COLO668 (cell line): ENCODE measurements around the gene NGF.
"Not testable (repeated sequence)": the region's sequence is repeated elsewhere in the genome, so short reads cannot be mapped to it uniquely, and the experiment has no call there.

Experiments
- DNase-seq: peaks from one replicate; lab custom pipeline; 2025; ENCODE audit not compliant: unreplicated experiment; lab: John Stamatoyannopoulos, UW

The NGF gene

DNA sequence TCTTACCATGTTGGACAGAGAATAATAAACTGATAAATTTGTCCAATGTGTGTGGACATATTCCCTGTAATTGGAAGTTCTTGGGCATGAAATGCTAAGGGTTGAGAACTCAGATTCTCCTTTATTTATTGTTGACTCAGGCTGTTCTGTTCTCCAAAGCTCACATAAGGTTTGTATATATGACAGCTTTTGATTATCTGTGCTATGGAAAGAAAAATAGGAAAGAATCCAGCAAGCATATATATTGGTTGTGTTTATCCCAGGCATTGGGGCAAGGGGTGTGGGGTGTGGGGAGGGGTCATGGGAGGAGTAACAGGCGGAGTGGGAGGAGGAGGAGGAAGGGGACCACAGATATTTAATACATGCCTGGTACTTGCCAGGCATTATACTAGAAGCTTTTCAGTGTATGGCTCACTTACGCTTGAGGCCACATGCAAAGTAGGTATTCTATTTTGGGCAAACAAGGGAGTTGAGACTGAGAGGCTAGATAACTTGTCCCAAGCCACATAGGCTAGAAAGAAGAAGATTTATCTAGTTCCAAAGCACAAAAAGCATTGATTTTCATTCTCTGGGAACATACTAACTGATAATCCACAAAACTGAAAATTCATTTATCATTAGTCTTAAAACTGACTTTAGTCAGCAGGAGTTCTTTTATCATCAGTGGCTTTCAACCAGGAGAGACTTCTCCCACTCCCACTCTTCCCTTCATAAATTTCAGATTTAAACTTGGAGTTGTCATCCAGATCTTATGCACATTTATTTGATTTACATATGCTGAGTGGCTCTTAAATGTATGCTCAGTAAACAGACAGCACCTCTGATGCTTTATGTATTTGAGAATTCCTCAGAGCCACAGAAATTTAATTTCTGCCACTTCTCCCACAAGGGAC is 27.2 kb downstream of the NGF start:
- DNase-seq = no peak

DNA sequence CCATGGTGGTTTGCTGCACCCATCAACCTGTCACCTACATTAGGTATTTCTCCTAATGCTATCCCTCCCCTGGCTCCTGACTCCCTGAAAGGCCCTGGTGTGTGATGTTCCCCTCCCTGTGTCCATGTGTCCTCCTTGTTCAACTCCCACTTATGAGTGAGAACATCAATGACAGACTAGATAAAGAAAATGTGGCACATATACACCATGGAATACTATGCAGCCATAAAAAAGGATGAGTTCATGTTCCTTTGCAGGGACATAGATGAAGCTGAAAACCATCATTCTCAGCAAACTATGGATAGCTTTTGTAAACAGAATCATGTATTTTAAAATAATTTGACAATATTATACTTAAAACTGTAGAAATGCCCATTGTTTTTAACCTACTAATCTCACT is 28.5 kb downstream of the NGF start:
- DNase-seq = not testable (repeated sequence)

DNA sequence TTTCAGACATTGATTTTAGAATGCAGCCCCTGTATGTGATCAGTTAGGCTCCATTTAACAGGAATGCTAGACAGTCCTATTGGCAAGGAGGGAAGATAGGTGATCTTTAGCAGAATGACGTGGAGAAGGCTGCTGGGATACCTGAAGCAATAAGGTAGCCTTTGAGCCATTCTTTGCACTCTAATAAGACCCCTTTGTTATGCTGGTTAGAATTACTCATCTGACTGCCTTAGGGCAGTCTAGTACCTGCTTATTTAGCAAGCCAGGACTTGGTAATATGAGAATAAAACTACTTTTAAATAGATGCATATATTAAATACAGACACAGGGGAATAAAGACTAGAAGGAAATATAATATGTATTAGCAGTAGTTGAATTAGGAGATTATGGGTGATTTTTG is 29.1 kb downstream of the NGF start:
- DNase-seq = no peak

DNA sequence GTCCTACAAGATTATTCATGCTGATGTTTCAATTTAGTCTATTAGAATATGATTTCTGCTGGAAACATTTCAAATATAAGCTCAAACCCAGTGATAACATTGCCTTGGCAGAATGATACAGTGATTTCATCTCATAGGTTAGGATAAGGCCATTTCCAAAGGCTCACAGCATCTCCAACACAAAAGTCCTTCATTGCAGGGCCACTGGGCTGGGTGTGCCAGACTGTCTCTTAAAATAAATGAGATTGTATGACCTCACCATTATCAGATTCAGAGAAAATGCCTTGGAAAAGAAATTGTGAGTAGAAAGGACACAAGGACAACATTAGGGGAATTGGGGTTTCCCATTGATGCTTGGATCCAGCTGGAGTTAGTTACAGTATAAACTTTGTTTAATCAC is 30.4 kb downstream of the NGF start:
- no peak for DNase-seq

DNA sequence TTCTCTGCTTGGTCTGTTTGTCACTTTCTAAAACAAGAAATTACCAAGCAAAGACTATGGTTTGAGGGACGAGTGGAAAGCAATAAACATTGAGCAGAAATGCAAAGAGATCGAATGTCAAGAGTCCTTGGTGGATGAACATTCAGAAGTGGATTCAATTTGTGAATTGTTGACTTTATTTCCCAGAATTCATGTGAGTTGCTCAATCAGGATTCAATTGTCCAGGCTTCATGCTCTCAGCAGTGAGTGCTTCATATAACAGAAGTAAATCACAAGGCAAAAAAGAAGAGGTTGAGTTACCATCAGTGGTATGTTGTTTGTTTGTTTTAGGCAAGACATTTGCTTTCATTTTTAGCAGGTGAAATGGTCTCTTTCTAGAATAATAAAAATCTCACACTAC is 31.9 kb downstream of the NGF start:
- DNase-seq = no peak

DNA sequence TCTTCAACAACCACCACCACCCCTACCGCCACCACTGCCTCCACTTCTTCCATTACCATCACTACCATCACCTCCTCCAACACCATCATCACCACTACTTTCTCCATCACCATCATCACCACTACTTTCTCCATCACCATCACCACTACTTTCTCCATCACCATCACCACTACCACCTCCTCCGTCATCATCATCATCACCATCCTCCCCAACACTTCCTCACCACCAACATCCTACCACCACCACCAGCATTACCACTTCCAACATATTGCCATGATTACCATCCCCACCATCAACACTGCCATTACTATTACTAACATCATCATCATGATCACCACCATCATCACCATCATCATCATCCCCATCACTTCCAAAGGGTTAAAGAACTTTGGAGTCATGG is 34.7 kb downstream of the NGF start:
- no peak for DNase-seq

DNA sequence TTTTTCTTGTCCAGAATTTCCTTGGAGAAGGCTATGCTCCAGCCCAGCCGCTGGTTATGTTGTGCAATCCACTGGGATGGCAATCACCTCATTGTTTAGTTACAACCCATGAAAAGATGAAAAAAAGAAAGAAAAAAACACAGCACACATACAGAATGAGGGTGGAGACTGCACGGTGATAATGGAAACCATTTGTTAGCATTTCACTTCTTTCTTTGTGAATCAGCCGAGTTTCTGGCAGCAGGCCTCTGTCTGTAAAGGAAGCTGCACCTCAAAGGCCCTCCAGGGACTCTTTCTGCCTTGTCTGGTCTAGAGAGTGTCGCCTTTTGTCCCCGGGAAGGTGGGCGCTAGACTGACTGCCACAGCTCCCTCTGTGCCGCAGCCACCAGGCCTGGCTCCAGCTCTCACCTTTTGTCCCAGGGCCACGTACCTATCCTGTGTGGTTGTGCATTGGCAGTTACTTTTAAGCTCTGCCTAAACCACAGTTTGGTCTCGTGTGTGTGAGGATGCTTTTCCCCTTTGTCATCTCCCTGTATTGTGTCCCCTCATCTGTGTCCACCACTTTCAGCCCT is 35.6 kb downstream of the NGF start:
- no peak for DNase-seq

DNA sequence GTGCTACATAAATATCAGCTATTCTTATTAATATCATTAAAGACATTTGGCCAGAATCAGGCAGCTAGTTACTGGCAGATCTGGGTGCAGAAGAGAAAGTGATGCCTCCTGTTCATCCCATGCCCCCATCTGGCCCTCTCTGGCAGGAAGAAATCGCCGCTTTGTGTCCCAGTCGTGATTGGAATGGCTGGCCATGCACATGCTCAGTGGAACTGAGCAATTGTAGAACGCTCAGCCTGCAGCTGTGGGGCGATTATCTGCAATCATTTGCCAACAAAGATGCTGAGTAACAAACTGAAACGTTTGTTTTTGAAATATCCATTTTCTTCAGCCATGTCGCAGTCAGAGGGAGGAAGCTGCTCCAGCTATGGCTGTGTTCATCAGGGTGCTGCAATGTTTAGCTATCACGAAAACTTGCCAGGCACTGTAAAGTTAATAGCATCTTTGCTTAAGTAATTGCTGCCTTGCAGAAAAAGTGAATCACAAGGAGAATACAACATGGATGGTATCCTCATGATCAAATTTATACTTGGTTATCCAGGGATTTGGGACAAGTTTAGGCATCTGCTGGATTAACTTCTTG is 36.5 kb downstream of the NGF start:
- no peak for DNase-seq

DNA sequence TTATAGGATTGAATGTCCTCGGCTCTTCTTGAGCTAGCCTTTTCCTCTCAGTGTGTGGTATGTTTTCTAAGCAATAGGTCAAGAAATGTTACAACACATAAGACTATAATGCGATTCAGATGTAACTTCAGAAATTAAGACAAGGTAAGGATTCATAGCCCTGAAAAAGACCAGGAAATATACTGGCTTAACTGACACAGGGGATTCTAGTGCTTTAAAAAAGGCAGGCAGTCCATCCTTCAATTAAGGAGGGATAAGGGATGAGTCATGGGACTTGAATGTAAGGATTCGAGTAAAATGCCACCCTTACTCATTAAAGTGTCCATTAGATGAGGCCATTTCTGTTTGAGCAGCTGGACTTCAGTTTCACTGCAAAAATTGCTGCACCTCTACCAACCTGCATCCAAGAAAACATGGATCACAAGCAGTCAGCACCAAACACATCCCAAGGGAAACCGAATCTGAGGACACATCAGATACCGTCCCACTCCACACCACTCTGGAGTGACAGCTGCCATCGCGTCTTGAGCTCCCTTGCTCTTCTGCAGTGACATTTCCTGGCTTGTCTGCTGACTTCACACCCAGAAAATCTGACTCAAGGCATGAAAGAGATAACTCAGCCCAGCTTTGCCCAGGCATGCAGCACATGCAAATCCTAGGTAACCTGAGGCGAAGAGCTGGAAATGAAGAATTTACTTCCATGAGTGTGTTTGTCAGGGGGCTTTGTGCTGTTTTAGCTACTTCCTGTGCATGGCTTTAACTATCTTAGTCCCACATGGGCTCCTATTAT is 37.8 kb downstream of the NGF start:
- DNase-seq = no peak

DNA sequence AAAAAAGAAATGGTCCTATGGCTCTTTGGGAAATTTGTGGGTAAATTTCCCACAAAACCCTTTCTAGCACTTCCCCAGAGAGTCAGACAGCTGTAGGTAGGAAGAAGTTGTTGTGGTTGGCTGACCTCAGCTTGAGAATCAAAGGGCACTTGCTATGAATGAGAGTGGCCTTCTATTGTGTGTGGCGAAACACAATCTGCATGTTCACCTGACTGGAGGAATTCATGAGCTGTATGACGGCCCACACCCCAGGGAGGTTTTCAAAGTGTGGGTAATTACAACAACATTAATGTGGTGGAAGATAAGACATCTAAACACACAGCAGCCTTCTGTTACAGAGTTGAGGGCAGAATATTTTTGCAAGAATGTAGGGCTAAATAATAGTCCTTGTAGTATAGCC is 38.8 kb downstream of the NGF start:
- DNase-seq = peak; percentile 40

DNA sequence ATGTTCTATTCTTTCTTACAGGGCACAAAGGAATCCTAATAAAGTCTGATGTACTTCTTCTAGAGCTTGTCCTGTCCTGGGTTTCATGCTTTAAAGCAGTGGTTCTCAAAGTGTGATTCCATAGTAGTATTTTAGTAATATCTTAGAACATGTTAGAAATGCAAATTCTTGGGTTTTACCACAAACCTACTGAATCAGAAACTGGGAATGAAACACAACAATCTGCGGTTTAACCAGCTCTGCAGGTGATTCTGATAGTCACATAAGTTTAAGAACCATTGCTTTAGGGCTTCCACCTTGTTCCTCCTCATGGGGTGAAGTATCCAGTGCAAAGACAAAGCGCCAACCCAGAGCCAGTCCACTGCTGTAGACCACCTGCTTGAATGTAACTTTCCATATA is 41.1 kb downstream of the NGF start:
- DNase-seq = no peak

DNA sequence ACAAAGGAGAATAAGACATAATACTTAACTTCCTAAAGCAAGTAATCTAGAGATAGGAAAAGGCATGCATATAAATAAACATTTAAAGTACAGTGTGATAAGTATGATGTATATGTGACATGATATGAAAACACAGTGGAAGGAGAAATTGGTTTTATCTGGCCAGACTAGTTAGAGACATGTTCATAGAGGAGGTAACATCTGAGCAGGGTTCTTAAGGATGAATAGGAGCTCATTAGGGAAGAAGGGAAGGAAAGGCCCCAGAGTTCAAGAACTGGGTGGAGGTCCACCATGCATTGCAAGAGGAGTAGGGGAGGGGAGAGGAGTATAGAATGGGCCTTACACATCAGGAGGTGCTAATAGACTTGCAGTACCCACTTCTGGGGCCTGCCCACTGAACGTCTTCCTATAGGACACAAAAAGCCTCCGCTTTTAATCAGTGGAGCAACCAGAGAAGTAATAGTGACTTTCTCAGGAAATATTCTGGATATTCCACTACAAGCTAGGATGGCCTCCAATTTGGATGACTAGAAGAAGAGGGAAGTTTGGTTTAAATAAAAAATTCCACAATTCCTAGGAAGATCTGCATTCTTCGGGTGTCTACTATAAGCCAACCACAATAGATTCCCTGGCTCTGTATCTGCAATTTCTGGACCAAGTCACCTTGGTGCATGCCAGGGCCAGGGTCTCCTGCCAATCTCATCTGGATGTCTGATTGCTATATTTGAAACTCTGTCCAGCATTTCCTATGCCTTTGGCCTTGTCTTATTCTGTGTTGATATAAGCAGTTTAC is 41.9 kb downstream of the NGF start:
- DNase-seq = no peak

DNA sequence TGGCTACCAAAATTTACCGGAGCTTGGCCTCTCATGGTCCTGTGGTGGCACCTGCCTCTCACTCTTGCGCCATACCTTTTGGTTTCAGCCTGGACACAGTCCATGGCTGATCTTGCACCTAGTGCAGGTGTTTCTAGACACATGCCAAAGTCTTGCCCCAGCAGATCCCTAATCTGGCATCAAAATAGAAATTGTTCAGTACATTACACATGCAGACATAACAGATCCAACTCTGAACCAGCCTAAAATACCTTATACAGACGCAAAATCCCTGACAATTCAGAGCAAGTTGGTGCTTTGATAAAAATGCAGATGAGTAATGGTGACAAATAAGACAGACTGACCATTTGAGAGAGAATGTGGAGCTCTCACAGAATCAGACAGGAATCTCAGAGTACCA is 44.1 kb downstream of the NGF start:
- no peak for DNase-seq

DNA sequence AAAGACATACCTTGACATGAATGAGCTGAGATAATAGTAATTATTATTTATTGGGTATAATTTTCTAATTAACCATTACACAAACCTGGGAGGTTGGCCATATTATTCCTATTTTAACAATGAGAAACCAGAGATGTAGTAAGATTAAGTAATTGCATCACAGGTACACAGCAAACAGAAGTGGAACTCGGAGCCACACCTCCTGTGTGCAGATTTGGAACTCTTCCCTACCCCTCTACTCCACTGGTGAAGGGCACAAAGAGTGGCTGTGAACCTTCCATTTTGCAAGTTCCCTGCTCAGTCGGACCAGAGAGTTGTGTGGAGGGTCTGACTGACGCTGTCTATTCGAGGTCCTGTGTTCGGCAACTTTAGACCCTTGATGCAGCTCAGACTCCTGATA is 45.0 kb downstream of the NGF start:
- no peak for DNase-seq

DNA sequence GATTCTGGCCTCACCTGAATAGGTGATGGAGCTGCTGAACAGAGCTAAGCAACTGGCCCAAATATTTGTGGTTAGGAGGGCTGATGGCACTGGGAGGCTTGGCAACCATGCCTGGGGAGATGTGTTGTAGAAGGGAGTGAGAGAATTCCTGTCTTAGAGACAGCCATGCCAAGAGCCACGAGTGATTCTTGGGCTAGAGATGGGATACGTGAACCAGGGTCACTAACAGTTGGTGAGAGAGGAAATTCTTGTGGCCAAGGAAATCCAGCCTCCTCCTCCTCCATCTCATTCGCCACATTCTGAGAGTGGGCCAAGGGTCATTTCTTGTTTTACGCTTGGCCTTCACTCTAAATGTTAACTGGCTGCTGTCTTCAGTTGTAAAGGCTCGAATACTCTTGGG is 46.3 kb downstream of the NGF start:
- DNase-seq = no peak

DNA sequence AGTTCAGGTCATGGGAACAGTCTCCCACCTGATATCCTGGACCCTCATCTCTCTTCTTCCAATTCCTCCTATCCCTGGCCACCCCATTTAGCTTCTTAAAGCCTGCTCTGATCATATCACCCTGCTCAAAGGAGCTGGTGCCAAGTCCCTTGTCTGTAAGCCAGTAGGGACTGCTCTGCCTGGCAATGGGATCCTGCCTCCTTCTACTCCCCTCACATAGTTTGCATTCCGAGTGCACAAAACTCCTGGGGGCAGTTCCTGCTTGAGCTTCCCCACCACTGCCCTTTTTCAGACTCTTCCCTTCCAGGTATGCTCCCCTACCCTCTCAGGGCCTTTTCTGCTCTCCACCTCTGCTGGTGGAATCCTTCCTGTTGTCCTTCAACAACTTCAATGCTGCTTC is 48.1 kb downstream of the NGF start:
- DNase-seq = no peak

DNA sequence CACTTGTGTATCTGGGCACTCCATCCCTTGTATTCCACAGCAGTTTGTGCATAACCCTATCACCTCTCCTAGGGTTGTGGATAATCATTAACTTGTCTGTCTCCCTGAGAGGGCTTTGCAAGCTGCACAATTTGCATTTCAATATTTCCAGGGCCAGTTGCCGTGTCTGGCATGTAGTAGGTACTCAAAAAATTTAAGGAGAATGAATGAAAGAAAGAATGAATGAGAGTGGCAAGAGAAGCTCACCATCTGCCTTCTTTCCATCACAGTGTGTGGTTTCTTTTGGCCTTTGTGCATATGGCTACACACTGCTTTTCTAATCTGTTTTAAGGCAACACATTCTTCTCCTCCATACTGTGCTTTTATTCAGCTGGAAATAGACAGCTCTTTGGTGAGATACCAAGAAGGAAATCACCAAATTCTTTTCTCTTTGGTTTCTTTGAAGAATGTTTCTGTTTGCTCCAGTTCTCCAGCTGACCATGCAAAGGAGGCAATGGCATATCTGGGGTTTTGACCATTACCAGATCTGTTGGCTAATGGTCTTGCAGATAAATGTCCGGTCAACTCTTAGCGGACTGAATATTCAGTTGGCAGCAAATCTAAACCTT is 49.4 kb downstream of the NGF start:
- DNase-seq = peak; percentile 49

DNA sequence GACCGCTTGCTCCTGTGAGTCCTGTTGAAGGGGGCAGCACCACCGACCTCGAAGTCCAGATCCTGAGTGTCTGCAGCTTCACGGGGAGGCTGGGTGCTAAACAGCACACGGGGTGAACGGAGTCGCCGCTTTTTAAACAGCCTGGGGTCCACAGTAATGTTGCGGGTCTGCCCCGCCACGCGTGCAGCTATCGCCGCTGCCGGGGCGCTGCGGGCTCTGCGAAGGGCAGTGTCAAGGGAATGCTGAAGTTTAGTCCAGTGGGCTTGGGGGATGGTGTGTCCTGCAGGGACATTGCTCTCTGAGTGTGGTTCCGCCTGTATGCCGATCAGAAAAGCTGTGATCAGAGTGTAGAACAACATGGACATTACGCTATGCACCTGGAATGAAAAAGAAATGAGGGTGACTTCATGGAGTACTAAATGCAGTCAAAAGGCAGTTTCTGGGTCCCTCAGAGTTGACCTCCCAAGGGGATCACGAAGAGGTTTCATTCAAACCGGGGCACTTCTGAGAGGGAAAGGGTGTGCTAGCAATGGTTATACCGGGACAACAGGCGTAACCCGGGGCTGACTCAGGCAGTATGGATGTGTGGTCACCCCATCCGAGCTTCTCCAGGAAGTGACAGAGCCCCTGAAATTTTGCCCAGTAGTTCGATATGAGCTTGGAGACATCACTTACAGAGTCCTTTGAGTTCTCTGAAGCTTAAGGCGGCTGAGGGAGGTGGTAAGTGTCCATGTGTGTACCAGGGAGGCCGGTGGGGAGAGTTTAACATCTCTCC is 51.4 kb downstream of the NGF start:
- no peak for DNase-seq

DNA sequence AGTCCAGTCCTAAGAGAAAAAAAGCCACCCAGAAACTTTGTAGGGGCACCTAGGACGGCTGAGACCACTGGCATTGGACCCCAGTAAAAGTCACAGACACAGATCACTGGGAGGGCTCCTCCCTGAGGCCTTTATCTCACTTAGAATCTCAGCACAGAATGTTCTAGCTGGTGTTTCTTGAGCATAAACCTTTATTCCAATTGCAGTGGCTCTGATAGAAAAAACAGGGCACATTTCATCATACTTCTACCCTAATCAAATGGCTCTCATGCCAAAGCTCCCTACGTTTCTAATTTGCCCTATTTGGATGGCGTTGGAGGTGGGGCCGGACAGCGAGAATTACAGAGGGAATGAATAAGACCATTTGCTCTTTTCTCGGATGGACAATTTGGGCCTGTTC is 53.8 kb downstream of the NGF start:
- no peak for DNase-seq

DNA sequence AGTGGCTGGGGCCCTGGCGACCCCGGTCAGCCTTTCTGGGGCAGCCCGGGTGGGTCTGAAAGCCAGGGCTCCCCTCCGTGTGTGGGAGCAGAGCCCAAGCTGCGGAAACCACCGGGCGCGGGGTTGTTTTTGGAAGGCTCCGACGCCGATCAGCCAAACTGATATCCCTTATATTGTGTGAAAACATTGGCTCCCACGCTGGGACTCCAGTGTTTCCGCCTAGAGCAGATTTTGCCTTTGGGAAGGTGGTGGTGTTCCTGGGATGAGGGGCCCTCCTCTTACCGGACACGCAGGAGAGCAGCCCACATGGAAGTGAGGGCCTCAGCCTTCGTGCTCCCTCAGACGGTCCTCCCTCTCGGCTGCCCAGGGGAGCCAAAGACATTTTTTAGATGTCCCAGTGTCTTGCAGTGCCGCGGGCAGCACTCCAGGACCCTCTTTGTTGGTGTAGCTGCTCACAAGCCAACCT is 54.3 kb downstream of the NGF start:
- DNase-seq = no peak
